ENCODE data around the gene VEZF1.

The VEZF1 gene

GRCh38 chr17:57949649-57950048, 38.4 kb downstream of the VEZF1 start:
- no peak for DNase-seq (ENCODE audit: low spot score)

DNA sequence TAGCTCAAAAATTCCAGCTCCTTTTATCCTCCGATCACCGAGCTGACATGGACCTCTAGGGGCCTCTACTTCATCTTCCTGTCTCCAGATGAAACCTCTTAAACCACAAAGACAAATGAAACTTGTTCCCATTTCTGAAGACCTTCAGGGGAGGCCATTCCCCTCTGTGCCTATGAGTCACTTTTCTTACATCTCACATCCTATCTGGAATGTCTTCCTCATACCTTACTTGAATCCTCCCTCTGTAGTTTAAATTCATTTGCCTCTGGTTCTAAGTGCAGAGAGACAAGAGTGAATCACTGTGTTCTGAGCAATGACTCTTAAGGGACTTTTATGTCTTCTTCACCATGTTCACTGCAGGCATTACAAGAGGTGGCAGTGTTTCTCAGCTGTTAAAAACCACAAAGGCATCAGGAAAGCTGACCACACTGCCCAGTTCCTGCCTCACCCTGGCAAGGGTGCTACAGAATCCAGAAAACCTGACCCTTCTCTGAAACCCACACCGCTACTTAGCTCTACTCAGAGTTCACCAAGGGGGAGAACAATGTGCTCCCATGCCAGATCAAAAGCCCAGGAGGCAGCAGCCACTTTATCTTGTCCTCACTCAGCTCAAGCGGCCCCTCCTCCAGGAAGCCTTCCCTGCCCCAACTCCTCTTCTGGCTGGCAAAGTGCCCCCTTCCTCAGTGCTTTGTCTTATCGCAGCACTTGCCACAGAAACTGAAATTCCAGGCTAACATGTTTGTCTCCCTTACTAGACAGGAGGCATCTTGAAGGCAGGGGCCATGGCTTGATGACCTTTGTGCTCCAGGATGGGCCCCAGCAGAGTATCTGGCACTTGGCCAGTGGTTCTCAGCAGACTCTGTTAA, 39.3 kb downstream of the VEZF1 start:
- peak; percentile 89 for DNase-seq (ENCODE audit: low spot score)

GRCh38 chr17:57948169-57948554, 39.9 kb downstream of the VEZF1 start:
- no peak for DNase-seq (ENCODE audit: low spot score)

GRCh38 chr17:57947369-57947768, 40.7 kb downstream of the VEZF1 start:
- DNase-seq (ENCODE audit: low spot score) = no peak

- peak; percentile 64 for DNase-seq (ENCODE audit: low spot score)
Observed at GRCh38 chr17:57946798-57947358, 41.2 kb downstream of the VEZF1 start.

GRCh38 chr17:57945996-57946797, 41.9 kb downstream of the VEZF1 start:
- no peak for DNase-seq (ENCODE audit: low spot score)

GRCh38 chr17:57944908-57945307, 43.1 kb downstream of the VEZF1 start:
- DNase-seq (ENCODE audit: low spot score) = no peak

GRCh38 chr17:57943645-57944044, 44.4 kb downstream of the VEZF1 start:
- DNase-seq (ENCODE audit: low spot score) = no peak

DNA sequence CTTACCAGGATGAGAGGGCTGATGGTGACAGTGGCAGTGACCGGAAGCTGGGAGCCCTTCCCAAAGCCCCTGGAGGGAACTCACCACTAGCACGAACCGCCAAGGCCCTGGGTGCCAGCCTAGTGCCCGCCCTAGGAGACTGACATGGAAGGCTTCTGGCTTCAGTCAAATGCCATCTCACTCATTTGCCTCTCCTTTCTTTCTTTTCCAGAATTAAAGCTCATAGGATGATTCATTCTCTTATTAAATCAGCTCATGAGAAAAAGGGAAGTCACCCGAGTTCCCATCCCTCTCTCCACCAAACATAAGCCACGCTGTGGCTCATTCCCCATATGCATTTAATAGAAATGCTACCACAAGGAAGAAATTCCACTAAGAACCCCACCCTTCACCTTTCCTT, 44.9 kb downstream of the VEZF1 start:
- peak; percentile 58 for DNase-seq (ENCODE audit: low spot score)

DNA sequence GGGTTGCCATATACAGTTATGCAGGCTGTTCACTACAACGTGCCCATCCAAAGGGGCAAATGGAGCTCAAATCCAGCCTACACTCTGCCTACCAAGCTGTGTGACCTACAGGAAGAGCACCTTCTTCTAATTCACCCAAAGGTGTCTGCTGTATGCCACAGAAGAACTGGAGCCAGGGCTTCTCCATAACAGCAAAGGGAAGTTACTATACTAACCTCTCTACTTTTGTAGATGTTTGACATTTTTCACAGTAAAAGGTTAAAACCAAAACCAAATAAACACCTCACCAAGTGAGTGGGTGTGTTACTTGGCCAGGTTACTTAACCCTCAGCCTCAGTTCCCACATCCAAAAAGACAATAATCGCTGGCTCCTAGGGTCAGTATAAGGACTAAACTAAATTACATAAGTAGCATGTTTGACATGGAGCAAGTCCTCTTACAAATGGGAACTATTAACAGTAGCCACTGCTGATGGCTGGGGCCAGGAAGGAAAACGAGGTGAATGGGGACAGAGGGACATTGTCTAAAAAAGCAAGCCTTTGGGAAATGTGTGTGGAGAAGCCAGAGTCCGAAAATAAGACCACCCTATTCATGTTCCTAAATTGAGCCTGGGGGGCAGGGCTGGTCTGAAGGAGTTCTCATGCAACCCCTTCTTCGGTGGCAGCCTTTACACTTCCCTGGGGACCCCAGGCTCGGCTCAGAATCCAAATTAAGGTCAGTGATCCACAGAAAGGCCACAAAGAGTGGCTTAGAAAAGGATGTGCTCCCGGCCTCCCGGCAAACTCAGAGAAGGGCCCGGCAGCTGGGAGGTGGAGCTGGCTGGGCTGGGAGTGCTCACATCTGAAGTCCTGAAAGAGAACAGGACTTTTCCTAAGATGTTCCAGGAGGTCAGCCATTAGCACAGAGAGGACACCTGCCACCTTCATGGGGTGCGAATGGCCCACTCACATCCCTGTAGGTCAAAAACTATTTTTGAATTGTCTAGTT, 46.4 kb downstream of the VEZF1 start:
- no peak for DNase-seq (ENCODE audit: low spot score)

DNA sequence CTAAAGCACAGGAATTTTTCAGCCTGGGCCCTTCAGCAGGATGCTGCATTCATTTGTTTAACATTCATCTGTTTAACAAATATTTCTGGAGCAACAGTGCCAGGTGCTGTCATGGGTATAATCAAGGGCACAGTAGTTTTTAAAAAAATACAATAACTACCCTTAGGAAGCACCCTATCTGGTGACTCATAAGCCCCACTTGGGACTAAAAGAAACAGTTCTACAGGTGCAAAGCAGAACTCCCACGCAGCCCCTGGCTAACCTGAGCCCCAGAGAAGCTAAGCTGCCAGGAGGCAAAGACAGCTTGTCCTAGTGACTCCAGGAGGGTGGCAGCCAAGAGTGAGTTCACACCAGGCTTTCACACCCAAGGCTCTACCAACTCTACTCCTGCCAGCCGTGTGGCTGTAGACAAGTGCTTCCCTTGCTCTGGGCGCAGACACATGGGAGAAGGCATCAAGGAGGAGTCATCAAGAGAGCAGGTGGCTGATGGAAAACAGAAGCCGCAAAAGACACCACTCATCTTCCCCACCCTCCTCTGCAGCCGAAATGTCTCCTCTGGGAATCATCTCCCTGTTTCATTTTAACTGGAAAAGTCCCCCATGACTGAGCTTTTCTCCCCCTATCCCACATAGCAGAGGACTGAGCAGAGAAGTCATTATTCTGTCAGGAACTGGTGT, 47.3 kb downstream of the VEZF1 start:
- DNase-seq (ENCODE audit: low spot score) = no peak

GRCh38 chr17:57940231-57940630, 47.8 kb downstream of the VEZF1 start:
- no peak for DNase-seq (ENCODE audit: low spot score)

DNA sequence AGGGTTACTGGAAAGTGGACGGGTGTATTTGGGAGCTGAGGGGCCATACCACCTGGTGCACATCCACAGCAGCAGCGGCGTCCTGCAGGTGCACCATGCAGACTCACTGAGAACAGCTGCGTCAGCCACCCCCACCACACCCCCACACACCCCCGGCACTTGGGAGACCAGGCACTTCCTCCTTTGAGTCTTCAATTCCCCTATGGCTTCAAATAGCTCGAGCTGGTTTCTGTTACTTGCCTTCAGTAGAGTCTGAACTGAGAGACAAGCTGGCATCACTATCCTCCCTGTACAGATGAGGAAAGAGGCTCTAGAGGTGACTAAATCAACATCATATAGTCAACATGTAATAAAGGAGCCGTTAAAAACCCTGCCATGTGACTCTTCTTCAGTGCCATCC, 48.3 kb downstream of the VEZF1 start:
- no peak for DNase-seq (ENCODE audit: low spot score)

GRCh38 chr17:57938061-57938502, 50.0 kb downstream of the VEZF1 start:
- no peak for DNase-seq (ENCODE audit: low spot score)

DNA sequence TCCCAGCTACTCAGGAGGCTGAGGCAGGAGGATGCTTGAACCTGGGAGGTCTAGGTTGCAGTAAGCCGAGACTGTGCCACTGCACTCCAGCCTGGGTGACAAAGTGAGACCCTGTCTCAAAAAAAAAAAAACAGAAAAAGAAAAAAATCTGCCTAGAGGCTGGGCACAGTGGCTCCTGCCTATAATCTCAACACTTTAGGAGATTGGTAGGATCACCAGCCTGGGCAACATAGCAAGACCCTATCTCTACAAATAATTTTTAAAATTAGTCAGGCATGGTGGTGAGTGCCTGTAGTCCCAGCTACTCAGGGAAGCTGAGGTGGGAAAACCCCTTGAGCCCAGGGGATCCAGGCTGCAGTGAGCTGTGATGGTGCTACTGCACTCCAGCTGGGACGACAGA, 50.6 kb downstream of the VEZF1 start:
- no peak for DNase-seq (ENCODE audit: low spot score)

DNA sequence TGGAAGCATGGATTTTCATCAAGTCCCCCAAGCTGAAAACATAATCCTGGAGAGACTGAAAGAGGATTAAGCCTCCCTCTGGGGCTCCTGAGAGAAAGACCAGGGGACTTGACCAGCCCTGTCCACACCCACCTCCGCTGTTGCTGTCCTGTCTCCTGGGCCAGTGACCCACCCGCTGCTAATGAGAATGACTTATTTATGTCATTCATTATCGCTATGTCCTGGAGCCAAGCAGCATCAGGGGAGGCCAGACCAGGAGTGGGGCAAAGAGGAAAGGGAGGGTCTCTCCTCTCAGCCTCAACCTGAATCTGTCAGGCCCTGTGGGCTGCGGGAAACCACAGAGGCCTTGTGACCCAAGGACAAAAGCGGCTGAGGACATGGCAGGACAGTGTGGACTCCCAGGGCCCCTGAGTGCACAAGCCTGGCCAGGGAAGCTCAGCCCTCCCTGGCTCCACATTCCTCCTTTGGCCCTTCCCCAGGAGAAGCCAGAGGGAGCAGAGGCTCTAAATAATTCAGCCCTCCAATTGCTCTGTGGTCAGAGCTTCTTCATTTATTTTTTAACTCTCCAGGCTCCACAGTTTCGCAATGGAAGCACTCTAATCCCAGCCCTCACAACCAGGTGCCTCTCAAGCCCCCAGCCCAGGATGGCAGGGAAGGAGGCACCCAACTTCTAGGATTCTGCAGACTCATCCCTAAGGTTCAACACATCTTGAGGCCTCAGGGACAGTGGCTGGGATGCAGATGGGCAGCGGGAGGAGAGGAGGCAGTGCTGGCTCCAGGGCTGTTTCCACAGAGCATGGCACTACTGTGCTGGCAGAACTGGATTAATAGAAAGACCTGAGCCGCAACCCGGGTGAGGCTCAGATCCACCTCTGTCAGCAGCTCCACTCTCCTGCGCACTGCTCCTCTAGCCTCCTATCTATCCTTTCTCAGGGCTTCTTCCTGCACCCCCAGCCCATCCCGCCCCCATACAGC, 51.9 kb downstream of the VEZF1 start:
- no peak for DNase-seq (ENCODE audit: low spot score)

- no peak for DNase-seq (ENCODE audit: low spot score)
Observed at GRCh38 chr17:57931488-57932137, 56.4 kb downstream of the VEZF1 start.

GRCh38 chr17:57930239-57930638, 57.8 kb downstream of the VEZF1 start:
- DNase-seq (ENCODE audit: low spot score) = no peak

GRCh38 chr17:57929386-57929785, 58.7 kb downstream of the VEZF1 start:
- DNase-seq (ENCODE audit: low spot score) = no peak
